Measurements from ENCODE around the gene LRRFIP2. TPM values are rescaled to one million over a fixed set of nuclear protein-coding genes. Genes with fewer than 3 reads are reported as not detected.

The LRRFIP2 gene
- total and polyA plus RNA-seq, 2 donors from 2014 or later = 26.1 to 61.4 TPM

DNA sequence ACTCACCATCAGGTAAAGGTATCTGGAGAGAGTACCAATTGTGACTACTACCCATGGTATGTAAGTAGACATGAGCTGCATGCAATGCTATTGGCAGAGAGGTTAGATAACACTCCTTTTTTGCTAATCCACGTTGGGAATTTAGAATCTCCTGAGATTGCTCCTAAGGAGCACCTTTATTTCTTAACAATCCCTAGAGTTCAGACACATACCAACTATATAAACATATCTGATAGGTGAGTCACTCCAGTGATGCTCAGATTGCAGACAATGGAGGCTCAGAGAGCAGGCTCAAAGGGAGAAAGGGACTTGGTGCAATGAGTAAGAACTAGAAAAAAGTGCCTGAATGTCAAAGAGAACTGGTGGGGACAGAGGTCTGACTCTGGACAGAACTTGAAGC lies 47.0 kb upstream of the LRRFIP2 start:
- TF ChIP-seq, protein P1, sequence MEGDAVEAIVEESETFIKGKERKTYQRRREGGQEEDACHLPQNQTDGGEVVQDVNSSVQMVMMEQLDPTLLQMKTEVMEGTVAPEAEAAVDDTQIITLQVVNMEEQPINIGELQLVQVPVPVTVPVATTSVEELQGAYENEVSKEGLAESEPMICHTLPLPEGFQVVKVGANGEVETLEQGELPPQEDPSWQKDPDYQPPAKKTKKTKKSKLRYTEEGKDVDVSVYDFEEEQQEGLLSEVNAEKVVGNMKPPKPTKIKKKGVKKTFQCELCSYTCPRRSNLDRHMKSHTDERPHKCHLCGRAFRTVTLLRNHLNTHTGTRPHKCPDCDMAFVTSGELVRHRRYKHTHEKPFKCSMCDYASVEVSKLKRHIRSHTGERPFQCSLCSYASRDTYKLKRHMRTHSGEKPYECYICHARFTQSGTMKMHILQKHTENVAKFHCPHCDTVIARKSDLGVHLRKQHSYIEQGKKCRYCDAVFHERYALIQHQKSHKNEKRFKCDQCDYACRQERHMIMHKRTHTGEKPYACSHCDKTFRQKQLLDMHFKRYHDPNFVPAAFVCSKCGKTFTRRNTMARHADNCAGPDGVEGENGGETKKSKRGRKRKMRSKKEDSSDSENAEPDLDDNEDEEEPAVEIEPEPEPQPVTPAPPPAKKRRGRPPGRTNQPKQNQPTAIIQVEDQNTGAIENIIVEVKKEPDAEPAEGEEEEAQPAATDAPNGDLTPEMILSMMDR (IDR thresholded peaks at IDR 0.05; ENCODE audit: borderline replicate concordance, extremely low read depth, insufficient read depth) = no peak
- intact Hi-C loops (cut with DNase I) = no loop called here
- DNase-seq (no peak), FAIRE-seq (no peak)
- H3K9me3 ChIP-seq (ENCODE audit: control insufficient read depth in 2 of 3, insufficient read depth in 1 of 3, low read length in 3 of 3) = no peaks in the 10 kb centered on the region
- no peak overlapping the region for H3K27ac ChIP-seq (ENCODE audit: low read depth in 2 of 2, low read length in 2 of 2)
- H3K27me3 ChIP-seq (ENCODE audit: control insufficient read depth, insufficient read depth, low read length) = no peaks in the 10 kb centered on the region
- H3K9ac ChIP-seq (ENCODE audit: low read length in 3 of 3) = no peak overlapping the region
- no peaks in the 10 kb centered on the region for H3K36me3 ChIP-seq (ENCODE audit: control insufficient read depth in 2 of 3, insufficient read depth in 3 of 3, low read length in 3 of 3)
- H3K4me3 ChIP-seq (ENCODE audit: low read length in 3 of 3) = no peak overlapping the region
- peaks cover 0 to 4% (median 2%) of the 10 kb centered on the region in 3 donors for H3K4me1 ChIP-seq (ENCODE audit: control insufficient read depth in 2 of 3, insufficient read depth in 2 of 3, low read depth in 1 of 3, low read length in 3 of 3)

DNA sequence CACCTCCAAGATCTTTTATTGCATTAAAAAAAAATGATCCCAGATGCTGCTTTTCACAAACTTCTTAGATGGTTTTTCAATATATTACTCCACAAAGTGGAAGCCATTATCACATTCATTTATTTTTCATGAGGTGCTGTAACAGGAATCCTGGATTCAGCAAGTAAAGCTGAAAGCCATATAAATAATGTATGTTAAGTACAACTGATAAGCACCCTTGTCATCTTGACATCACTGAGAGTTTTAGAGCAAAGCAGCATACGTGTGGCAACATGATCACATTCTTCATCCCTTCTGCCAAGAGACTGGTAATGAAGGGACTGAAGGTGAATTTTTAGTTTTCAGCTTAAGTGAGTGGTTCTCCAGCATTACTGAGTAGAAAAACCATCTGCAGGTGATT lies 44.9 kb upstream of the LRRFIP2 start:
- intact Hi-C loops (cut with DNase I) = no loop called here
- no peak for DNase-seq
- H3K9ac ChIP-seq (ENCODE audit: low read length in 3 of 3) = no peak overlapping the region
- no peak for FAIRE-seq
- TF ChIP-seq, protein P1 (IDR thresholded peaks at IDR 0.05; ENCODE audit: borderline replicate concordance, extremely low read depth, insufficient read depth) = no peak
- H3K36me3 ChIP-seq (ENCODE audit: control insufficient read depth in 2 of 3, insufficient read depth in 3 of 3, low read length in 3 of 3) = no peaks in the 10 kb centered on the region
- no peaks in the 10 kb centered on the region for H3K9me3 ChIP-seq (ENCODE audit: control insufficient read depth in 2 of 3, insufficient read depth in 1 of 3, low read length in 3 of 3)
- H3K27me3 ChIP-seq (ENCODE audit: control insufficient read depth, insufficient read depth, low read length) = no peaks in the 10 kb centered on the region
- H3K4me3 ChIP-seq (ENCODE audit: low read length in 3 of 3) = no peak overlapping the region
- peaks cover 0 to 4% (median 2%) of the 10 kb centered on the region in 3 donors for H3K4me1 ChIP-seq (ENCODE audit: control insufficient read depth in 2 of 3, insufficient read depth in 2 of 3, low read depth in 1 of 3, low read length in 3 of 3)
- H3K27ac ChIP-seq (ENCODE audit: low read depth in 2 of 2, low read length in 2 of 2) = no peak overlapping the region

DNA sequence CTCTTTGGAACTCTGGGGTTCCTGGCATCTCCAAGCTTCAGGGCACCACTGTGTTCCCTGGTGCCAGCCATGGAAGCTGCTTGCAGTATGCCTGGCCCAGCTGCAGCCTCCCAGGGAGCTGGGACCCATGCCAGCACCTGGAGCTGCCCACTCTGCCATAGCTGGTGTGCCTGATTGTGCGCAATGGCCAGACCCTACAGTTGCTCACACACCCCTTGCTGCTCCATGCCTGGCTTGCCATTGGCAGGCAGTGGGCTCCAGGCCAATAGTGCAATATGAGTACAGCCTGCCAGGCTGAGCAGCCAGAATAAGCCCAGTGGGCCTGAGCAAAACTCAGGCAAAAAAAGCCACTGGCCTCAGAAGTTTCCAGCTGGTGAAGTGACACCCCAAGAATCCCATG lies 43.8 kb upstream of the LRRFIP2 start:
- Histone ChIP-seq H3K4me1 (ENCODE audit: control insufficient read depth in 2 of 3, insufficient read depth in 2 of 3, low read depth in 1 of 3, low read length in 3 of 3) (peaks cover 0 to 4% (median 0%) of the 10 kb centered on the region in 3 donors), H3K4me3 (ENCODE audit: low read length in 3 of 3) (no peak overlapping the region), H3K9ac (ENCODE audit: low read length in 3 of 3) (no peak overlapping the region), H3K27me3 (ENCODE audit: control insufficient read depth, insufficient read depth, low read length) (no peaks in the 10 kb centered on the region), H3K27ac (ENCODE audit: low read depth in 2 of 2, low read length in 2 of 2) (no peak overlapping the region), H3K36me3 (ENCODE audit: control insufficient read depth in 2 of 3, insufficient read depth in 3 of 3, low read length in 3 of 3) (no peaks in the 10 kb centered on the region), H3K9me3 (ENCODE audit: control insufficient read depth in 2 of 3, insufficient read depth in 1 of 3, low read length in 3 of 3) (no peaks in the 10 kb centered on the region)
- TF ChIP-seq, protein P1 (IDR thresholded peaks at IDR 0.05; ENCODE audit: borderline replicate concordance, extremely low read depth, insufficient read depth) = no peak
- DNase-seq = no peak
- intact Hi-C loops (cut with DNase I) = no loop called here
- no peak for FAIRE-seq
